OCI-M2 (cell line): ENCODE measurements around the gene GAREM2.

ENCODE experiments used
- DNase-seq: peaks from one replicate; lab custom pipeline; 2025; ENCODE audit not compliant: unreplicated experiment; lab: John Stamatoyannopoulos, UW

Gene GAREM2

DNA sequence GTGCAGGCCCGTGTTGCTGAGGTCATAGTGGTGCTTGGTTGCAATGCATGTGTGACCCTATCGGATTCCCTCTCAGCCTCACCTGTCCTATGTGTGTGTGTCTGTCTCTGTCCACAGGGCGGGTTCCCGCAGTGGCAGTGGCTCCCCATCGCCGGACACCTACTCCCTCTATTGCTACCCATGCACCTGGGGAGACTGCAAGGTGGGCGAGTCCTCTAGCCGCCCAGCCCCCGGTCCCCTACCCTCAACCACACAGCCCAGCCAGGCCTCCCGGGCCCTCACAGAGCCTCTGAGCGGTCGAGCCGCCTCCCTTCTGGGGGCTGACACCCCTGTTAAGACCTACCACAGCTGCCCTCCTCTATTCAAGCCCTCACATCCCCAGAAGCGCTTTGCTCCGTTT, 14.2 kb downstream of the GAREM2 start:
- no peak for DNase-seq

DNA sequence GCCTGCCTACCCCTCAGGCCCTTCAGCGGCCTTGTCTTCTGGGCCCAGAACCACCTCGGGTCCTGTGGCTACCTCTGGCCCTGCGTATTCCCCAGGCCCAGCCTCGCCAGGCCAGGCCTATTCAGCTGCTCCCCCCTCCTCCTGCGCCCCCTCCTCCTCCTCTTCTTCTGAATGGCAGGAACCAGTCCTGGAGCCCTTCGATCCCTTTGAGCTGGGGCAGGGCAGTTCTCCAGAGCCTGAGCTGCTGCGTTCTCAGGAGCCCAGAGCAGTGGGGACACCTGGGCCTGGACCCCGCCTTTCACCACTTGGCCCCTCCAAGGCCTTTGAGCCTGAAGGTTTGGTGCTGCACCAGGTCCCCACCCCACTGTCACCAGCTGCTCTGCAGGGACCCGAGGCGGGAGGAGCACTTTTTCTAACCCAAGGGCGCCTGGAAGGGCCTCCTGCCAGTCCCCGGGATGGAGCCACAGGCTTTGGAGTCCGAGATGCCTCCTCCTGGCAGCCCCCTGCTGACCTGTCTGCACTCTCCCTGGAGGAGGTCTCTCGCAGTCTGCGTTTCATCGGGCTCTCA, 14.7 kb downstream of the GAREM2 start:
- DNase-seq, result no peak

DNA sequence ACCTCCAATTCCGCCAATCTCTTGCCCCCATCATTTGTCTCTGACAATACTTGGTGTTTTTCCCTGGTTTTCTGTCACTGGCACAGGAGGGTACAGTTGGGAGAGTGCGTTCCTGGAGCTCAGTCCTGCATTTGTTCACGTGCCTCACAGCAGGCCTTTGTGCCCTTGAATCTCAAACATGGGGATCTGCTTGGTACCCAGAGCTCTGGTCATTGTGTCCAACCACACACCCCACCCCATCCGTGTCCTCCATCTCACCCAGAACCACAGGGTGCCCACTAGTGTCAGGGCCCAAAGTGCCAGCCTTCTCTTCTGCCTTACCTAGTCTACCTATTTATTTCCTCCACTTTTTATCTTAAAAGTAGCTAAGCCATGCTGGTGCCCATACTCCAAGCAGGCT, 16.2 kb downstream of the GAREM2 start:
- DNase-seq, result no peak

DNA sequence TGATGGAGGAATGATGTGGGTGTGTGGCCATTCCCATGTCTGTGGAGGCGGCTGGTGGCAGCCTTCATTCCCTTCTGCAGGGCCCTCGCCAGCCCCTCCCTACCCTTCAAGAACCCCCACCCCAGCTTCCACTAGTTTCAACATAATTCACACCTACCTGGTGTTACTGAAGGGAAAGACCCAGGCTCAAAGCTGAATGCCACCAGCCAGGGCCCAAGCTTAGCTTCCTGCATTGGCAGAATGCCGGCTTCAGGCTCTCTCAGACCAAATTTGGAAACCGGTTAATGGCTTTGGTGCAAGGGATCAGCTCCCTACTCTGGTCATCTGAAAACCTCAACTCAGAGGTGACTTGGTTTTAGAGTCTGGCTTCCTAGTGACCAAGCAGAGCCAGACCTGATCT, 16.9 kb downstream of the GAREM2 start:
- DNase-seq, result no peak

DNA sequence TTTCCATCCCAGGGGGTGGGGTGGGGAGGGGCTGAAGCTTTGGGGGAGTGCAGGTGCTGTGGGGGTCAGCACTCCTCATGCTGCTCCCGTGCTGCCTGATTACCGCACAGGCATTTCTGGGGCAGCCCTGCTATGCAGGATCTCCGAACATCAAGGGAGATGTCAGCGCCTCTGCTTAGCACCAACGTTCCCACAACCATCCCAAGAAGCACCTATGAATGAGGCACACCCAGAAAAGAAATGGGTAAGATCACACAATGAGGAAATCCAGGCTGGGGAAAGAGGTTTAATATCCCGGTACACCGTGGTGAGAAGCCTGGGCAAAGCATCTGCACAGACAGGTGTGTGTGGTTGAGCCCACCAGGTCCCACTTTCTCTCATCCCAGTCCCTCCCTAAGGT, 17.5 kb downstream of the GAREM2 start:
- DNase-seq, result no peak

DNA sequence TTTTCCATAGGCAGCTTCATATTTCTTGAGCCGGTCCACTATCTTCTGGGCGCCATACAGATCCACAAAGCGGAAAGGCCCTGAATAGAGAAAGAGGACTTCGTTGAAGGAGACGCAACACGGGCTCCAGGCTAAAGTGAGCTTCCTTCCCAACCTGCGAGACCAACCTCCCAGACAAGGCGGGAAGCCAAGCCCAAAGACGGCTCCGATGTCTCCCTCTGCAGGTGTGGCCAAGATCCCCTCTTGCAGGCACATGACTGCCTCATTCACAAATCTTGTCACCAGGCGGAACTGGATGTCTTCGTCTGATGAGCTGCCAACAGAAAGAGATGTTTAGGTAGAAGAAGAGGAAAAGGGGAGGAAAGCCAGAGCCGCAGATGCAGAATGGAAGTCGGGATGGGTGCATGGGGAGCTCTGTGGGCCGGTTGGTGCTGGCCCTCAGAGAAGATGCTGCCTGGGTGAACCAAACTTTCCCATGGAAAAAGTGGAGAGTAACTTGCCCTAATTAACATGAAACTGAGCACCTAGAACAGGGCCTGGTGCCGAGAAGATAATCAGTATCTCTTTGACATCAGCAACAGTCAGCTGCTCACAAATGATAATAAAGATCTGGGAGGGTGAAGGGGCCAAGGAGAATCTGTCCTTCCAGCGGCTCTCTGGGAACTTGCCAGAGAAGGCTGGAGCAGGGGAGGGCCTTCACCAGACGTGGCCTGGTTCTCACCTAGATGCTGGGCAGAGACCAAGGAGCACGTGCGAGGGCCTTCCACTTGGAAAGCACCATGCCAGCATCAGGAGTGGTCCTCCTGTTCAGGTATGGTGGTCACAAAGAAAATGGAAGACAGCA, 18.6 kb downstream of the GAREM2 start:
- no peak for DNase-seq

DNA sequence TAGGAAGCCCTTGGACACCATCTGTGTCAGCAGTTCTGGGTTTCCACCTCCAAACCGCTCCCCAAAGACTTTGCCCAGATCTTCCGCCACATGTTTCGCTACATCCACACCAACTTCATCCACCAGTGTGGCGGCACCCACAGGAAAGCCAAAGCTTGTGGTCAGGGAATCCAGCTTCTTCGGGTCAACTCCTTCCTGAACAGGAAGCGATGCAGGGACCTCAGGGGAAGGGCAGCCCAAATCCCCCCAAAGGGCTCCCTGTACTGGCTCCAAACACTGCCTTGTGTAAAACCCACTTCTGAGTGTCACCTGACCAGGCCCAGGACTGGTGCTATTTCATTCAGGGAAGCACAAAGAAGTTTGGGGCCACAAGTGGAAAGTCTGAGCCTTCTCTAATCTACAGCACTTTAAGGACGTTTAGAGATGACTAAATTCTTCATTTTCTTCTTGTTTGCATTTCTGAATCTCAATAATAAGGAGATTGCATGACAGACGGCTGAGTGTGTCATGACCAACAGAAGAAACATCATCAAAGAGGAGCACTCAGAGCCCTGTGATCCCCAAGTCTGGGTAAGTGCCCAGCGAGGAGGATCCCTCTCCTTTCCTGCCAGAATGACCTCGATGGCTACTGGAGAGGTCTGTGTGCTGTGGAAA, 20.8 kb downstream of the GAREM2 start:
- no peak for DNase-seq

DNA sequence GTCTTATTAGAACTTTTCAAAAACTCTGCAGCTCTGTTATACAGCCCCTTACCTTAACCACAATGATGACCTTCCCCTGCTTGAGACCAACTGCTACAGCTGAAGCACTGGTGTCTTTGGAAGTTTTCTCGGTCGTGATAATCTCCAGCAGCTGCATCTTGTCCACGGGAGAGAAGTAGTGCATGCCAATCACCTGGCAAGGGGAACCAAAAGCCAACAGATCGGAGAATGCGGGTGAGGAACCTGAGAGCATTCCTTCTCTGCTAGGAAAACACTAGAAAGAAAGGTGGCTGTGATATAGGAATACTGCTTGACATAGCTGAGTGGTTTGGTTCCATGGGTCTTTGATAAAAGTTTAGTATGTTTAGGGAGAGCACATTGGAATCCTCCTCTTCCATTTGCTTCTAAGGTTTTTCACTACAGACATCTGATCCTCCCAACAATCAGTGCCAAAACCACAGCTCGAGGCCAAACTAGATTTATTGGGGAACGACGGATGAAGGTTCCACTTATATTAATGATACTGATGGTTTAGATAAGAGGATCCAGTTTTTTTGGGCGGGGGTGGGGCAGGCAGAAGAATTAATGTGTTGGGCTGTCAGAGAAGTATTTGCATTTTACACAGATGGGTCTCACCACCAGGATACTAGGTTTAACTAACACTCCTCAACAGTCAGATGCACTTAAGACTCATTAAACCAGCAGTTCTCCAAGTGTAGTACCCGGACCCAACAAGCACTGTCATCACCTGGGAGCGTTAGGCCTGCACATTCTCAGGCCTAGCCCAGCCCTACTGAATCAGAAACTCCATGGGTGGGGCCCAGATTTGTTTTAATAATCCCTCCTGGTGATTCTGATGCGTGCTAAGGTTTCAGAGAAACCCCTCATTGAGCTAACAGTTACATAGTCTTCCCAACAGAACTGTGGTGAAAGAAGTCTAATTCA, 22.4 kb downstream of the GAREM2 start:
- DNase-seq, result no peak

DNA sequence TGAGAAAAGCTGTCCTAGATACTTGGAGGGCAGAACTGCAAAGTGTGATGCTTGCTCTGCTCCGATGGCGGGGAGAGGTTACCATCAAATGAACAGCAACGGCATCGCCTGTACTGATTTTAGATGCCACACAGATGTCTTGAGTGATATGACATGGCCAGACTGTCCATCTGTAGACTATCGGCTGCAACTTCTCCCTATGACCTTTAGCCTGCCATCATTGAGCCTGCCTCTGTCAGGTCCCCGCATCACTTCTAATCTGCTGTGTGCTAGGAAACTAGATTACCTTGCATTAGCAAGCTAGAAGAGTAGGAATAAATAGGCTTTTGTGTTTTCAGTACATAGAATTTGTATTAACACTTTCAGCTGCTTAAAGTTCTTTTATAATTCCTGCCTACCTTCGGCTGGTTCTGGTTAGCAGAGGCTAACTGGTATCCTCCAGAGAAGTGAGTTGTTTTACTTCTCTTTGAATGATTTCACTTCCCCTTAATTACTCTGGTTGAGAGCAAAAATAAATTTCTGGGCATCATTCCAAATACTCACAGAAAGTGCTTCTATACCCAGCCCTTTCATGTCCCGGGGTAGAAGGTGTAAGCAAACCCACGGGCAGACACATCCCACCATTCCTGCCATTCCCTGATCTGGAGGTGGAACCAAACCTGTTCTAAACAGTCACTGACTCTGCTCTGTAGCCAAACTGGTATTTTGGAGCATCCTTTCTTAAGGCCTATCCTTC, 24.0 kb downstream of the GAREM2 start:
- no peak for DNase-seq

DNA sequence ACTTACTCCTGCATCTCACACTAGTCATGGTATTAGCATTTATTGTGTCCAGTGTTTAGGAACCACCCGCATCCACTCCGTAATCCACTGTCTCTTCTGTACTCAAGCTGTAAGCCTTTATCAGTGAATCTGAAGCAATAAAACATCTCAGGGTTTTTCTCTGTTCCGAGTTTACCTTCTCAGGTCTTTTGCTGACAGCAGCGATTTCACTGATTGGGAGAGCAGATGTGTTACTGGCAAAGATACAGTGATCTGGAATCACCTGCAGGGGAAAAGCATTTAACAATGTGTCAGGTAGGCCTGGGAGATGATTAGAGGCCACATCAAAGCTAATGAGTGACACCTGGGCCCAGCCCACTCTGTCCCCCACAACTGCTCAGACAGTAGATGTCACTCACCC, 24.6 kb downstream of the GAREM2 start:
- DNase-seq, result no peak

DNA sequence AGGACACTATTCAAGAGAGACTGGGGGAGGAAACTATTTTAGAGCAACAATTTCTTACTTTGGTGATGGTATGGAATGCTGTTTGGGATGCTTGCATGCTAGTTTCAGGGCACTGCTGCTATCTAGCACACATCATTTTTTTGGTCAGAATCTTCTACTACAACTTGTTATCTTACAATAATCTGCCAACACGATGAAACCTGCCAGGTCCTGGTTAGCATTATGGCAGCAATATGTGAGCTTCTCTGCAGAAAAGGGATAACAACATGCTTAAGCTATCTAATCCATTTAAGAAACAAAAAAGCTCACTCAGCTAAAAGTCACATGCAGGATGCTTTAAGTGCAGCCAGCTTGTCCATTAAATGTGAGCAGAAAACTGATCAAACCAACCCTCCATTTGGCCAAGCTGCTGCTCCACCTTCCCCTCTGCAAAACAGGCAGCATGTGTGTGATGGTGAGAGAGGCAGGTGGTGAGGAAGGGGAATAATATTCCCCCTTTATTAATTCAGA, 30.1 kb downstream of the GAREM2 start:
- no peak for DNase-seq

DNA sequence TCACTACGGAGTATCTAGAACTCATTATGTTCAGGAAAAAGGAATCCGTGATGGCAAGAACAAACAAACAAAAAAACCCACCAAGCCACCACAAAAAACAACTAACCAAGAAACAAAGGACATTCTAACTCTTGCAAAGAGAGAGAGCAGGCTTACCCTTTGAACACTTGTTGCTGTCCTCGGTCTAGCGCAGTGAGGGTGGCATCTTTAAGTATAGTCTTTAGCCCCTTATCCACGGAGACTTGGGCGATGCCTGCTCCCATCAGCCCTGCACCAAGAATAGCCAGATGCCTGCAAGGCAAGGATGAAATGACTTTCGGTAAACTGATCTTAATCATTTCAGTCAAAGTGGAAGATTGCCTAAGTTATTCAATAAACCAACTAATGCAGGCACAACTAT, 31.0 kb downstream of the GAREM2 start:
- DNase-seq, result no peak

DNA sequence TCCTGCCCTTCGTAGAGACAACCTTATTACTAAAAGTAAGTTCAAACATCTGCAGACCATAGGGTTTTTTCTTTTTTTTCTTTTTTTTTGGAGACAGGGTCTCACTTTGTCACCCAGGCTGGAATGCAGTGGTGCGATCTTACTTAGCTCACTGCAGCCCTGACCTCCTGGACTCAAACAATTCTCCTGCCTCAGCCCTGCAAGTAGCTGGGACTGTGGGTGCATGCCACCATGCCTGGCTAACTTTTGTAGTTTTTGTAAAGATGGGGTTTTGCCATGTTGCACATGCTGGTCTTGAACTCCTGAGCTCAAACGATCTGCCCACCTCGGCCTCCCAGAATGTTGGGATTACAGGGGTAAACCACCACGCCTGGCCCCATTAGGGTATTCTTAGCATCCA, 39.1 kb downstream of the GAREM2 start:
- no peak for DNase-seq

DNA sequence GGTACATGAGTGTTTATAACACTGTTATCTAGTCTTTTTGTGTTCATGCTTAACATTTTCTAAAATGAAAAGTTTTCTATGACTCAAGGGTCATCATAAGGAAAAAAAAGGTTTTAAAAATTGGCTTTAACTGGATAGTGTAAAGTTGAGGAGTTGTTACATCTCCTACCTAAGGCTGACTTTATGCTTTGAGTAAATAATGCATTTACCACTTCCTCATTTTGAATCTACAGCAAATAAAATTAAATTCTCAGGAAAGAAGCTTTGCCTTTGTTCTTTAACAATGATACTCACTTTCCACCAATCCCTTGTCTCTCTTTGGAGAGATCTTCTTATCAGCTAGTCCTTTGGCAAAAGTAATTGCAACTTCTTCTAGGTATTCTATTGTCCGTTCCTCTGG, 41.9 kb downstream of the GAREM2 start:
- DNase-seq, result no peak

DNA sequence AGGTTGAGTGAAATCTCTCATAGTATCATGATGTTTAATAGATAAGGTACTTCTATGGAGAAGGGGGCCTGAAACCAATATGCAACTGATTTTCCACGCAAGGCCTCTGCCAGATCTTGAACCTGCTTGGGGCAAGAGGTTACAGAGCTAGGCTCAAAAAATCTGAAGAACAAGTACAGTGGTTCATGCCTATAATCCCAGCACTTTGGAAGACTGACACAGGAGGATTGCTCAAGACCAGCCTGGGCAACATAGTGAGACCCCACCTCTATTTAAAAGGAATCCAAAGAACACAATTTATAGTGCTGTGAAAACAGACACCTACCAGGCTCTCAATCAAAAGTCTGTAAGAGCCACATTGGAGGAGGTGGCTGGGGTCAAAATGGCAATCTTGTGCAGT, 42.9 kb downstream of the GAREM2 start:
- no peak for DNase-seq

DNA sequence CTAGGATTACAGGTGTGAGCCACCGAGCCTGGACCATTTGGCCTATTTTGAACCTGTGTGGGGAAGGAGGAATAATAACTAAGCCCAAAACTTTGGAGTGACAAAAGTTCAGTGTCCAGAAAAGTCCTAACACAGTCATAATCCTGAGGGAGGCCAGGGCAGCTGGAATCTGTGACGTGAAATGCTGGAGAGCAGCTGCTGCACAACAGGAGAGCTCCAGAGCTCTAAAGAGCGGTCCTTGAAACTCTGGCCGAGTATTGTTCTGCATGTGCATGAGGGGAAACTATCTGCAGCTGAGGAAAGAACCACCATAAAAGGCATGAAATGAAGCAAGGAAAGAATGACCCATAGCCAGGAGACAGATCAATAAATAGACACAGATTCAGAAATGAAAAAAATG, 43.7 kb downstream of the GAREM2 start:
- no peak for DNase-seq

DNA sequence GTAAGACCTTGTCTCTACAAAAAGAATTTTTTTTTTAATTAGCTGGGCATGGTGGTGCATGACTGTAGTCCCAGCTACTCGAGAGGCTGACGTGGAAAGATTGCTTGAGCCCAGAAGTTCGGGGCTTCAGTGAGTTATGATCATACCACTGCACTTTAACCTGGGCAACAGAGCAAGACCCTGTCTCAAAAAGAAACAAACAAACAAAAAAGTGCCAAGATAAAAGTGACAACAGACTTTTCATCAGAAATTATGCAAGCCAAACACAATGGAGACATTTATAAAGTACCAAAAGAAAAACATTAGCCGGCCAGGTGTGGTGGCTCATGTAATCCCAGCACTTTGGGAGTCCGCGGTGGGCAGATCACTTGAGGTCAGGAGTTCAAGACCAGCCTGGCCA, 44.8 kb downstream of the GAREM2 start:
- no peak for DNase-seq

DNA sequence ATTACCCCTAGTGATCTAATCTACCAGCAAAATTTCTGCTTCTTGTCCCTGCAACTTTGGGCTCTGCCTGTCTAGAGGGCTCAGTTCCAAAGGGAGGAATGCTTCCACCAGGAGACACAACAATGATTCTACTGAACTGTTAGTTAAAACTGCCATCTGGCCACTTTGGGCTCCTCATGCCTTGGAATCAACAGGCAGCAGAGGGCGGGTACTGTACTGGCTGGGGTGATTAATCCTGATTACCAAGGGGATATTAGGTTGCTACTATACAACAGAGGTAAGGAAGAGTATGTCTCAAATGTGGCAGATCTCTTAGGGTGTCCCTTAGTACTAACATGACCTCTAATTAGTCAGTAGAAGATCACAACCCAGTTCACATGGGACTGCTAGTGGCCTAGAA, 50.1 kb downstream of the GAREM2 start:
- no peak for DNase-seq

DNA sequence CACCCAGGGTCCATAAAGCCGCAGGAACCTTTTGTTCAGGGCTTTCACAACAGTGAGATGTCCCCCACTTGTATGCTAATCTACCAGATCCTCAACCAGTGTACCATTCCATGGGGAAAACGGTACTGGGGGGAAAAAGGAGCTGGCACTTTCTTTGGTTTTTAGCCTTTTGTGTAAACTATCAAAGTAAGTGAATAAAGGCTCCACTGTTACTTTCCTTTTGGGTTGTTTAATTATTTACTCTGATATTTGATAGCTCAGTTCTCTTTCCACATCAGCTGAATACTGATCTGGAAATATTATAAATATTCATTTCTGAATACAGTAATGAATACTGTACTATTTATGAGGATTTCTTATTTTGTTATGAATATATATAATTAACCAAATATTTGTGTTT, 51.2 kb downstream of the GAREM2 start:
- DNase-seq, result no peak

DNA sequence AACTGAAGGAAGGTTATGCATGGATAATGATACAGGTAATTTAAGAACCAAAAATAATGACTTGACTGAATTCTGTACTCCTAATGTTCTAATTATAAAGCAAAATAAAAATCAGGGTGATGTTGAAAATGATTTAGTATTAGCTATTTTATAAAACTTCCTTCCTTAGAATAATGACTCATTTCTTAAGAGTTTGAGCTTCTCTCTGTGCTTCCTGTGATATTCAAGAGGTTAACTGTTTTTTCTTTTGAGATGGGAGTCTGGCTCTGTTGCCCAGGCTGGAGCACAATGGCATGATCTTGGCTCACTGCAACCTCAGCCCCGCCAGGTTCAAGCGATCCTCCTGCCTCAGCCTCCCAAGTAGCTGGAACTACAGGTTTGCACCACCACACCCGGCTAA, 56.7 kb downstream of the GAREM2 start:
- DNase-seq, result no peak
